ENCODE results near the gene TSHZ3.

TSHZ3 gene

DNA sequence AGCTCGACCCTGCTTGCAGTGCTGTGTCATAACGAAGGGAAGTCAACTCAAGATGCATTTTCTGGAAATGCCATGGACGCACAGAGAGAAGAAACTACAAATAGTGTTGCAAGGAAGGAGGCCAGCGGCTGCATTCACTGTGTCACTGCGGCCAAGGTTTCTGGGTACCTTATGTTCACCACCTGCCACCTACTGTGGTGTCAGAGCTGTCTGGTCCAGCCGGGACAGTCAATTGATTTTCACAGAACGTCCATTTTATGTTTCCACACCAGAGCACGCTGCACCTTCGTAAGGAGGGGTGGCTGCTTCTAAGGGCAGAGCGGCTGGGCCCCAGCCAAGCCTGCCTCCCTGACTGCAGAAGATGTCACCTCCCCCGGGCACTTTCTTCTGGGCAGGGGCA is 17.7 kb downstream of the TSHZ3 start:
- no peak for DNase-seq (ENCODE audit: low read depth, low spot score)
- ChIA-PET CTCF (interaction anchor here (0.7 to 2.8 kb wide), 2 partner anchors 16 to 46 kb away, joined by 3 to 11 read pairs; no protein-coding TSS in a partner anchor), POLR2A (no interaction called here)
- H3K4me3 ChIP-seq (ENCODE audit: low read depth, low read length) = no peak overlapping the region
- TF ChIP-seq, protein P1, sequence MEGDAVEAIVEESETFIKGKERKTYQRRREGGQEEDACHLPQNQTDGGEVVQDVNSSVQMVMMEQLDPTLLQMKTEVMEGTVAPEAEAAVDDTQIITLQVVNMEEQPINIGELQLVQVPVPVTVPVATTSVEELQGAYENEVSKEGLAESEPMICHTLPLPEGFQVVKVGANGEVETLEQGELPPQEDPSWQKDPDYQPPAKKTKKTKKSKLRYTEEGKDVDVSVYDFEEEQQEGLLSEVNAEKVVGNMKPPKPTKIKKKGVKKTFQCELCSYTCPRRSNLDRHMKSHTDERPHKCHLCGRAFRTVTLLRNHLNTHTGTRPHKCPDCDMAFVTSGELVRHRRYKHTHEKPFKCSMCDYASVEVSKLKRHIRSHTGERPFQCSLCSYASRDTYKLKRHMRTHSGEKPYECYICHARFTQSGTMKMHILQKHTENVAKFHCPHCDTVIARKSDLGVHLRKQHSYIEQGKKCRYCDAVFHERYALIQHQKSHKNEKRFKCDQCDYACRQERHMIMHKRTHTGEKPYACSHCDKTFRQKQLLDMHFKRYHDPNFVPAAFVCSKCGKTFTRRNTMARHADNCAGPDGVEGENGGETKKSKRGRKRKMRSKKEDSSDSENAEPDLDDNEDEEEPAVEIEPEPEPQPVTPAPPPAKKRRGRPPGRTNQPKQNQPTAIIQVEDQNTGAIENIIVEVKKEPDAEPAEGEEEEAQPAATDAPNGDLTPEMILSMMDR (IDR thresholded peaks at IDR 0.05; ENCODE audit: insufficient read depth, low read length, missing control alignments) = no peak

GRCh38 chr19:31330761-31331160 is 18.5 kb downstream of the TSHZ3 start:
- no peak for DNase-seq (ENCODE audit: low read depth, low spot score)
- CTCF ChIA-PET = interaction anchor here (0.7 to 2.8 kb wide), 4 partner anchors 16 to 277 kb away, joined by 3 to 11 read pairs (median 6); no protein-coding TSS in a partner anchor

GRCh38 chr19:31330237-31330636 is 19.0 kb downstream of the TSHZ3 start:
- POLR2A ChIA-PET = interaction anchor here (0.7 to 1.2 kb wide), 3 partner anchors 8 to 22 kb away, joined by 3 to 6 read pairs (median 3); no protein-coding TSS in a partner anchor
- CTCF ChIA-PET = interaction anchor here (1.0 to 2.8 kb wide), 5 partner anchors 9 to 276 kb away, joined by 4 to 11 read pairs (median 4); no protein-coding TSS in a partner anchor
- no peak overlapping the region for H3K4me3 ChIP-seq (ENCODE audit: low read depth, low read length)
- no peak for DNase-seq (ENCODE audit: low read depth, low spot score)
- TF ChIP-seq, protein P1 (IDR thresholded peaks at IDR 0.05; ENCODE audit: insufficient read depth, low read length, missing control alignments) = no peak

More at GRCh38 chr19:31330761-31331160, 18.5 kb downstream of the TSHZ3 start:
- TF ChIP-seq, protein P1 (IDR thresholded peaks at IDR 0.05; ENCODE audit: insufficient read depth, low read length, missing control alignments) = no peak
- H3K4me3 ChIP-seq (ENCODE audit: low read depth, low read length) = no peak overlapping the region
- POLR2A ChIA-PET = interaction anchor here (1.2 kb wide), 1 partner anchor 23 kb away, joined by 3 read pairs; no protein-coding TSS in a partner anchor

- POLR2A ChIA-PET = interaction anchor here (0.7 to 1.2 kb wide), 3 partner anchors 9 to 22 kb away, joined by 3 to 6 read pairs (median 3); no protein-coding TSS in a partner anchor
- CTCF ChIA-PET = interaction anchor here (1.0 to 2.8 kb wide), 6 partner anchors 8 to 276 kb away, joined by 4 to 11 read pairs (median 4); no protein-coding TSS in a partner anchor
- TF ChIP-seq, protein P1 (IDR thresholded peaks at IDR 0.05; ENCODE audit: insufficient read depth, low read length, missing control alignments) = no peak
- DNase-seq (ENCODE audit: low read depth, low spot score) = no peak
- H3K4me3 ChIP-seq (ENCODE audit: low read depth, low read length) = no peak overlapping the region
Observed at GRCh38 chr19:31329819-31330218, 19.4 kb downstream of the TSHZ3 start.

- POLR2A ChIA-PET = no interaction called here
- CTCF ChIA-PET = interaction anchor here (0.8 to 1.5 kb wide), 2 partner anchors 10 to 273 kb away, joined by 4 to 5 read pairs; no protein-coding TSS in a partner anchor
- no peak overlapping the region for H3K4me3 ChIP-seq (ENCODE audit: low read depth, low read length)
- TF ChIP-seq, protein P1 (IDR thresholded peaks at IDR 0.05; ENCODE audit: insufficient read depth, low read length, missing control alignments) = no peak
- DNase-seq (ENCODE audit: low read depth, low spot score) = no peak
Observed at GRCh38 chr19:31328238-31328637, 21.0 kb downstream of the TSHZ3 start.

GRCh38 chr19:31326329-31327028 is 22.8 kb downstream of the TSHZ3 start:
- CTCF ChIA-PET = interaction anchor here (1.0 to 1.2 kb wide), 3 partner anchors 11 to 222 kb away, joined by 3 to 4 read pairs (median 3); no protein-coding TSS in a partner anchor
- no peak for DNase-seq (ENCODE audit: low read depth, low spot score)
- H3K4me3 ChIP-seq (ENCODE audit: low read depth, low read length) = no peak overlapping the region
- TF ChIP-seq, protein P1 (IDR thresholded peaks at IDR 0.05; ENCODE audit: insufficient read depth, low read length, missing control alignments) = no peak
- POLR2A ChIA-PET = no interaction called here

All from AG04449 (cell line).